ENCODE measurements around the gene PUS1. TPM values are rescaled to one million over a fixed set of nuclear protein-coding genes. Genes with fewer than 3 reads are reported as not detected.

PUS1 gene
- total and polyA plus RNA-seq, 2 of the 4 experiments (the other 2 are of a cell fraction): 14.0 to 36.7 TPM

DNA sequence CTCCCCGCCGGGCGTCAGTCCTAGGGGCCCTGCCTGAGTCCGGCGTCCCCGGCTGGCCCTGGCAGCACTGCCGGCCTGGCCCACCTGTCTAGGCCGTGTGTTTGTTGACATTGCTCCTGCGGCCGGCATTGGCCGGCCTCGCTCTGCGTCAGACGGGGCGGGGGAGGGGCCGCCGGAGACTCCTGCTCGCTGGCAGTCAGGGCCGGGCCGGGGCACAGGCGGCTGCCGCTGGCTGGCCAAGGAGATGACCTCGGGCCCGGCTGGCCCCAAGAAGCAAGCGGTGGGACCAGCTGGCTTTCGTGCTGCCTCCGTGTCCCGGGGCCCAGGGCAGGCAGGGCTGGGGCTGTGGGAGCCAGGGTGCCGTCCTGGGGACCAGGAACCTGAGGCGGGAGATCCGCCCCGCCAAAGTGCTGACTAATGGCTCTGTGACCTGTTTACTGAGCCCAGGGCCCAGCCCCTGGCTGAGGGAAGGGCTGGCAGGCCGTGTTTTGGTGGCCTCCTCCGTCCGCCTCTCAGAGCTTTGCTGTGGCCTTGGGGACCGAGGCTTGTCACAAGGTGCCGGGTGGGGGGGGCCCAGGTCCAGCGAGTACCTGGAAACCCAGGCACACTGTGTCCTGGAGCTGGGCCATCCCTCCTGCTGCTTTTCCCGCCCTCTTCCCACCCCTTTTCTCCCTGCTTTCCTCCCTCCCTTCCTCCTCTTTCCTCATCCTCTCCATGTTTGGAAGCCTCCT is 32.8 kb upstream of the PUS1 start (continued):
- 0 out of 2 replicates have a peak, but pooled peaks have one; percentile 10 for TF ChIP-seq RAD21 (IDR thresholded peaks at IDR 0.05; ENCODE audit: low read length)
- peak; percentile 52 for TF ChIP-seq CEBPB (IDR thresholded peaks at IDR 0.05; ENCODE audit: low read depth, low read length)
- peak; percentile 67 for TF ChIP-seq MXI1 (IDR thresholded peaks at IDR 0.05; ENCODE audit: borderline replicate concordance, low read depth, low read length)

DNA sequence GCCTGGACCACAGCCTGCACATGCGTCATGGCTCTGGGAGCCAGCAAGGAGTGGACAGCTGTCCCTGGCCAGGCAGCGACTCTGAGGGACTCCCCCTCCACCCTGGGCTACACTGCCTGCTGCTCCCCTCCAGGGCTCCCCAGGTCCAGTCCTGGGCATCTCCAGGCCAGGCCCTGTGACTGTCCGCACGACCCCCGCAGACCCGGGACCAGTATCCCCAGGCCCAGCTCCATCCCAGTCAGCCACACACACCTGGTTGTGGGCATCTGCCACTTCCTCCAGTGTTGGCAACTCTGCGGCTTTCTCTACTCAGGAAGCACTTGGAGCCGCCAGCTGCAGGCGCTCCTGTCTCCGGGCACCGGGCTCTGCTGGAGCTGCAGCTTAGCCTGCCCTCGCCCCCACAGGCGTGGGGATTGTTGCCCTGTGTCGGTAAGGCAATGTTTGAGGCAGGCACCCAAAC is 32.2 kb upstream of the PUS1 start:
- Histone ChIP-seq H2BK120ac (ENCODE audit: low read depth, low read length) (no peak overlapping the region), H2BK20ac (ENCODE audit: low read depth, low read length) (no peak overlapping the region), H3K56ac (ENCODE audit: extremely low read depth, insufficient read depth, low read length) (no peak overlapping the region), H3K4ac (ENCODE audit: low read depth, low read length) (no peak overlapping the region), H3K27ac (ENCODE audit: insufficient read depth, low read length) (peak overlapping the region; percentile 27), H2AK9ac (replicated peaks; ENCODE audit: low read depth, low read length, poor library complexity) (peak overlapping the region; percentile 86), H2BK5ac (ENCODE audit: low read depth, low read length, poor library complexity, severe bottlenecking) (peak overlapping the region; percentile 44), H2BK15ac (ENCODE audit: low read depth, low read length) (no peak overlapping the region), H3K9me3 (ENCODE audit: control insufficient read depth, insufficient read depth, low read length) (no peaks in the 10 kb centered on the region), H3K4me1 (ENCODE audit: control insufficient read depth, insufficient read depth, low read length) (peaks cover 10% of the 10 kb centered on the region), H3K9ac (ENCODE audit: low read depth, low read length) (0 out of 2 replicates have a peak overlapping the region, but pooled peaks have one; percentile 3), H3K9me1 (ENCODE audit: insufficient read depth, low read length) (peaks cover 9% of the 10 kb centered on the region; the same call in 1 of the 2 replicates), H2AFZ (replicated peaks; ENCODE audit: low read length, poor library complexity) (peak overlapping the region; percentile 88), H2AK5ac (ENCODE audit: low read depth, low read length) (0 out of 2 replicates have a peak overlapping the region, but pooled peaks have one; percentile 40), H3K4me3 (ENCODE audit: insufficient read depth, low read depth, low read length) (no peak overlapping the region), H3K4me2 (ENCODE audit: low read depth, low read length) (no peak overlapping the region; the same call in 1 of the 2 replicates), H4K8ac (ENCODE audit: low read depth in 2 of 2, low read length in 2 of 2) (peak overlapping the region in 1 of 2 experiments; percentile 47; a peak in 1 of 4 replicates), H3K18ac (ENCODE audit: low read depth, low read length) (no peak overlapping the region), H3K14ac (replicated peaks; ENCODE audit: low read depth, low read length) (no peak overlapping the region), H3K79me1 (ENCODE audit: low read depth in 1 of 2, low read length in 2 of 2) (peaks cover 7 to 50% of the 10 kb centered on the region in 2 experiments), H4K91ac (ENCODE audit: insufficient read depth, low read depth, low read length) (no peak overlapping the region), H3K23ac (ENCODE audit: low read depth, low read length) (no peak overlapping the region), H3K36me3 (ENCODE audit: control insufficient read depth, insufficient read depth, low read length) (peaks cover 20% of the 10 kb centered on the region; the same call in 1 of the 2 replicates), H4K20me1 (ENCODE audit: insufficient read depth, low read length) (peaks cover 31% of the 10 kb centered on the region), H4K5ac (ENCODE audit: low read depth, low read length) (no peak overlapping the region), H3K27me3 (ENCODE audit: control insufficient read depth, insufficient read depth, low read length) (no peaks in the 10 kb centered on the region; the same call in 1 of the 2 replicates)
- no peak for TF ChIP-seq NFE2L2 (IDR thresholded peaks at IDR 0.05; ENCODE audit: low read depth, low read length)
- TF ChIP-seq SMC3 (IDR thresholded peaks at IDR 0.05; ENCODE audit: low read depth, low read length): no peak
- TF ChIP-seq POLR2A (IDR thresholded peaks at IDR 0.05; ENCODE audit: low read depth, low read length): peak; percentile 17; the same call in 1 of the 2 replicates
- BruUV-seq (replicated peaks): no TSS peak
- ChIA-PET CTCF (no interaction called here), POLR2A (ENCODE audit: unreplicated experiment) (interaction anchor here (1.0 kb wide), 1 partner anchor 13 kb away, joined by 3 read pairs; no protein-coding TSS in a partner anchor)
- no peak; the same call in 1 of the 2 replicates for ATAC-seq (ENCODE audit: low read depth)
- dilution Hi-C loops (cut with HindIII; ENCODE audit: low sequenced_read_pairs, unreplicated experiment): no loop called here
- DNase-seq: no peak
- WGBS, 2 experiments (ENCODE audit: extremely low coverage in 2 of 2, insufficient read length in 1 of 2): 89% methylated on average over 8 of the region's 14 CpGs; no CpG with 5 or more reads in 1 of the 2 experiments
- intact Hi-C loops (cut with micrococcal nuclease): loop anchor here (2.0 to 5.0 kb wide), 2 partner anchors 32 to 65 kb away; partner anchors contain the start of gene PUS1
- in situ Hi-C loops (cut with MboI; ENCODE audit: low sequenced_read_pairs): no loop called here

Measured in IMR-90 (cell line).